GM19351 (cell line): Measurements from ENCODE around the gene ST8SIA1.

Source experiments
- ATAC-seq: cut with Tn5 transposase; IDR thresholded peaks from one replicate; pipeline ENCODE4 v1.9.1; 2021; ENCODE audit warnings: mild to moderate bottlenecking, moderate library complexity; ENCODE audit not compliant: unreplicated experiment

The ST8SIA1 gene

DNA sequence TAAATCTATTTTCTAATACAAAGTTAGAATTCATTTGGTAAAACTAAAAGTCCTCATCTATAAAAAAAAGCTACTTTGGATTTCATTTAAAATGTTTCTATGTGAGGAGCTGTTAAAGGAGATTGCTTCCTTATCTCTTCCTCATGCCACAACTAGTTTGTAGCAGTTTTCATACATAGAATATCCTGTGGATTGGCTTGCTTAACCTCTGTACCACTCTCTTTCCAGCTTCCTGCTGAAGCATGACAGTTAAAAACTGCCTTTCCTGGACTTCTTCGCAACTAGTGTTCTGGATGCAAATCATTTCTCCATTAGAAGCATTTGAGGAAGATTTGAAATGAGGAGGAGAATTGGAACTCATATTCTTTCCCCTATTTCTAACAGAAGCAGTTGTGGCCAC lies 49.6 kb downstream of the ST8SIA1 start:
- no peak for ATAC-seq

DNA sequence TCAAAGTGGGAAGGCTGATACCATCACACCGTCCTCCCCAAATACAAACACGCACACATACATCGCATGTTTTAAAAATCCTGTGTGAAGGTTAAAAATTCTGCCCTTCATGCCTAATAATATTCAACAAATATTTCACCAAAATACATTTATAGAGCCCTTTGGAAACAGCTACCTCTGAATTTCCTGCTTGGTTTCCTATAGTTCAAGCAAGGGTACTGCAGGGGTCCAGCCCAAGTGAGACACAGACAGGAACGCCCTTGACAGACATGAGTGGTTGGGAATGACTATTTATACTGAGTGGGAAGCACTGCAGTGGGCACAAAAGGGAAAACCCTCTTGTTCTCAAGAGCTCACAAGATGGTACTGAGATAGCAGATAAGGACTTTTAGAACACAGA lies 51.0 kb downstream of the ST8SIA1 start:
- no peak for ATAC-seq

DNA sequence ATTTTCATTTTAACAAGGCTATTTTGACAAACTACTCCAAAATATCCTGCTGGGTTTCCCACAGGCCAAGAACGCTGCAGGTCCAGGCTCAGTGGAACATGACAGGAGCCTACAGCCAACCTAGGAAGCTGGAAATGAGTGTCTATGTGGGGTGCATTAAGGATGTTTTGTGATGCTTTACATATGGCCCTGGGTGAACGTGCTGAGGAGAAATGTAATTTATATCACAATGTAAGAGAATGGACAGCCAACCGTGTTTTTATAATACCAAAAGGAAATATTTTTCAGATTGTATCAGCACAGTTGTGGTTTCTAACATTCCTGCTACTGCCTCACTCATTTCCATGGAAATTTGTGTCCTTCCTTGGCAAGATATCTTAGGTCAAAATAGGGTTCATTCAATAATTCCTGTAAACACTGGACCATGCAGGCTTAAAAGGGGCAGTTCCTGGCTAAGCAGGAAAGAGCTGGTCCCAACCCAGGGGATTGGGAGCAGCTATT lies 51.5 kb downstream of the ST8SIA1 start:
- no peak for ATAC-seq

DNA sequence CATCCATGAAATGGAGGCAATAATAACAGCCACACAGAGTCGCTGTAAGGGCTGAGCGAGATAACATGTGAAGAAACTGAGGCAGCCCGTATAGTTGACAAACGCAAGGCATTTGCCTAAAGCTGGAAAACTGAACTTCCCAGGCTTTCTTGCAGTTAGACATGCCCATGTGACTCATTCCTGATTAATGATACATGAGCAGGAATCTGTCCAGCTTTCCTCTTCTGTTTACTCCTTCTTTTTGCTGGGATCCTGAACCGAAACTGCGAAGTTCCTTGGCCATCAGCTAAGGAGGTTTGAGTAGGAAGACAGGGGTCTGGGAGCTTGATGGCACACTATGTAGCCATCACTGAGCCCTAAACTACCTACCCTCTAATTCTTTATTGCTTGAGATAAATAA lies 52.2 kb downstream of the ST8SIA1 start:
- ATAC-seq: no peak

DNA sequence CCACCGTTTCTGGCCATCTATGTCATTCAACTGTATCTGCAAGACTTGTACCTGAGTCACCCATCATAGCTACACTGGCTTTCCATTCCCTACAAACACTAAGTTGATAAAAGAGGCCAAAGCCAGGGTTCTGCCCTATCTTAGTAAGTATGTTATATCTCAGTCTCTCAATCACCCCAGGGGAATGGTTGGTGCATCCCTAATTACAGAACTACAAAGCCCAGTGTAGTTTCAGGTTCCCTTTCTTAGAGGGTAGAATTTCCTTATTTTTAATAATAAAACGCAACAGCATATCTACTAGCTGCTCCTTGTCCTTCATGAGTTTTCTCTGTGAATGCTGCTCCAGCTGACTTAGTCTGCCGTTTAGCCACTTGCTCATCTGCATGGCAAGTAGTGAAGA lies 57.6 kb downstream of the ST8SIA1 start:
- ATAC-seq: no peak

DNA sequence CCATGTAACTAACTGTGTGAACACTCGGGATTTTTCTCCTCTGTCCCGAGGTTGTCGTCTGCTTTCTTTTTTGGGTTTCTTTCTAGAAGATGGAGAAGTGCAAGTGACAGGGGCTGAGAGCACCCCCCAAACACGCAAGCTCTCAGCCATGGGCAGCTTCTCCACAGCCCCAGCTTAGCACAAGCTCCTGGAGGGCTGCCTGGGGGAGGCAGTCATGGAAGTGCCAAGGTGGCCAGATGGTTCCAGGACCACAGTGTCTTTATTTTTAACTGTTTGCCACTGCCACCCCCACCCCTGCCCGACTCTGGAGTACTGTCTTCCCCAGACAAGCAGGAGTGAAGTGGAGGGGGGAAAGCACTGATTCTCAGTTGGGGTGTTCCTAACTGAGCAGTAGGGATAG lies 58.2 kb downstream of the ST8SIA1 start:
- ATAC-seq: no peak

DNA sequence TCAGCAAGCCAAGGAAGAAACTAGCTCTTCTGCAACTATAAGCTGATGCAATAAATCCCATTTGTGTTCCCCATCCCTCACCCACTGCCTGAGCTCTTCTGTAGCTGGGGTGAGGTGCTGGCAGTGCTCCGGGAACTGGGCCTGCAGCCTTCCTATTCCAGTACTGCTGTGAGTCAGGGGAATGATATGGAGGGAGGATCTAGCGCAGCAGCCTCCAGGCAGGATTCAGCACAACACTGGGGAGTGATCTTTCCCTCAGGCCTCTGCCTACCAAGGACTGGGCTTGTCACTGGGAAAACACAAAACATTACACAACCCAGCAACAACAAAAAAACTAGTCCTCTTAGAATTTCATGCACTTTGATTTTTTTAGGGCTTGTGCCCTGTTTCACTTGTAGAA lies 58.7 kb downstream of the ST8SIA1 start:
- no peak for ATAC-seq

DNA sequence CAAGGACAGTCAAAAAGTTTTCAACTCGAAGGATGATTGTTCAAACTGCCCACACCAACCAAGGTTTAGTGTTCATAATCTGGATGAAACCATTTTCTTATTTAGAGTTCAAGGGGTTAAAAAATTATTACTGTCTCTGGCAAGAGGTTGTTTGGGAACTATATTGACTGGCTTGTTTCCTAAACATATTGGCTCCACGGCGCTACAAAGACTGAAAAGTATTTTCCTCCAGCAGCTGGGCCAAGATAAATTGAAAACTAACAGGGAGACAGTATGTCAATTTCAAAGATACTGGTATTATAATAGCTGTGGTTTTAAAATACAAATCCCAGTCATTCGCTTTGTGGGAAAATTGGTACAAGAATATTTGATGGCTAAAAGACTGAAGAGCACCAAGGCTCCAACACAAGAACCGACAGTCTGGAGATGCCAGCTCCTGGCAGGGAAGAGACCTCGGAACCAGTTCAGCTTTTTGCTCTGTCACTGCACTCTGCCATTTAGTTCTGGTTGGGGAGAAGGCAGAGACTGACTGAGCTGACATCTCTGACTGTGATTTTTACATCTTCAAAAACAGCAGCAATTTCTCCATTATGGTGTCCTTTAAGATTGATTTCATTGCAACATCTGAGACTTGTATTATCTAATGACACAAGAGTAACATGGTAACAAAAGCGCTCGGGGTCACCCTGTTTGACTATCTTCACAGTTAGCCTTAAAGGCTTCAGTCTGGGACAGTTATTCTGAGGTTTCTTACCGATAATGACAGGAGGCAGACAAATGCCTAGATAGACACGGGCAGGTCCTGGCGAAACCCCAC lies 62.0 kb downstream of the ST8SIA1 start:
- no peak for ATAC-seq

DNA sequence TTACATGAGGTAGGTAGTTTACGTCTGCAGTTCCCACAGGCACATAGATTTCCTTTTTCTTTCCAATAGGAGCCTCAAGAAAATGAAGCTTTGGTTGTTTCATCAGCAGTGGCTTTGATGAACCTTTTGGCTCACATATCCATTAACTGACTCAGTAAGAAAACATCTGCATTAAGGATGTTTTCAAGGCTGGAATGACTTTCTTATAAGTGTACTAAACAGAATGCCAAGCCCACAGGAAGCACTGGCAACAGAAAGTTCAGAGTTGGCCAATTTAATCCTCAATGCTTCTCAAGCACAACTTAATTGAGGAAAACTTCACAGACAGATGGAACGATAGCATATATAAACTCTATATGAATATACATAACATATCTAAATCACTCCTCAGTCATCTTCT lies 63.5 kb downstream of the ST8SIA1 start:
- ATAC-seq: no peak

DNA sequence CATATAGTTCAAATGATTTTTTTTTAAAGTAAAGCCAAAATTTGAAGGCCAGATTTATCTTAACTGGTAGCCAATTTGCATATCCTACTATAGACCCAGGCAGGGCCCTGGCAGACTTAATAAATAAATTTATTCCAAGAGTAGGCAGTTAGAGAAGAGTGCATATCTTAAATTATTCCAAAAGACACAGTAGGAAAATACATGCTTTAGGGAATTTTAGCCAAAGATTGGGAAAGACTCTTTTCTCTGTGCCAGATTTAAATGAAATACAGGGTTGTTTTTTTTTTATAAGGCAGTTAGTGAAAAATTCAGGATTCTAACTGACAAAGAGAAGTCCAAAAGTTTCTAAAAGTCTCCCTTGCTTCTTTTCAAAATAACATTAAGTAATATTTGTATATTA lies 65.5 kb downstream of the ST8SIA1 start:
- ATAC-seq: no peak

DNA sequence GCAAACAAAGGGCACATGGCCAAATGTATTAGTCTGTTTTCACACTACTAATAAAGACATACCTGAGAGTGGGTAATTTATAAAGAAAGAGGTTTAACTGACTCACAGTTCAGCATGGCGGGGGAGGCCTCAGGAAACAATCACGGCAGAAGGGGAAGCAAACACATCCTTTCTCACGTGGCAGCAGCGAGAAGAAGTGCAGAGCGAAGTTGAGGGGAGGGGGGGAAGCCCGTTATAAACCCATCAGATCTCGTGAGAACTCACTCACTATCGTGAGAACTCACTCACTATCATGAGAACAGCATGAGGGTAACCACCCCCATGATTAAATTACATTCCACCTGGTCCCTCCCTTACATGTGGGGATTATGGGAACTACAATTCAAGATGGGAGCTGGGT lies 66.1 kb downstream of the ST8SIA1 start:
- no peak for ATAC-seq

DNA sequence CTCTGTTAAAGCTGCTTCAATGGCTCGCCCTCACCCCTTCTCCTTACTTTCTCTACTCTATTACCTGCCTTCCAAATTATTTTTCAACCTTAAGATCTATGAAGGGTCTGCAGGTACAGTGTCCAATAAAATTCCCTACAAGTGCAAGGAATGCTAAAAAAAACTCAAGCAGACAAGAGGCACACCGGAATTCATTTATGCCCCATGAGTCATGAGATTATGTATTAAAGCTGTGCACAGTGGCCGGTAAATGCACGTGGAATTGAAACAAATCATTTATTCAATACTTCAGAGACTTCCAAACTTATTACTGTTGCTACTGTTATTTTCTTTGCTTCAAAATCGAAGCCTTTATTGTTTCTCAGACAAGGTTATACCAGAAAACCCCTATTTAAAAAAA lies 68.4 kb downstream of the ST8SIA1 start:
- ATAC-seq: no peak

DNA sequence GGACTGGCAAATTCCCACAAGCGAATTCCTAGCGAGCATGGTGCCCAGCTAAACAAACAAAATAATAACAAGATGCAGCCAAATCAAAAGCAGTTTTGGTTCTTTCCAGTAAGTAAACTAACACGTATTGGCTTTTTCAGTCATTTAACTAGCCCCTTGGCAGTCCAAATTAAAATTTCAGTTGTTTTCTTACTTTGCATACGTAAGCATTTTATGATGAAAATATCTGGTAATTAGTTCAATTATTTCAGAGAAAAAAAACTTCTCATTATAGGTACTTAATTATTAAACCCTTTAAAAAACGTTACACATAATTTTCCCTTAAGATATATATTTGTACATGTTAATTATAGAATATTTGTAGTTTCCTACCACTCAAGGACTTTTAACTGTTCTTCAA lies 70.1 kb downstream of the ST8SIA1 start:
- ATAC-seq: no peak

DNA sequence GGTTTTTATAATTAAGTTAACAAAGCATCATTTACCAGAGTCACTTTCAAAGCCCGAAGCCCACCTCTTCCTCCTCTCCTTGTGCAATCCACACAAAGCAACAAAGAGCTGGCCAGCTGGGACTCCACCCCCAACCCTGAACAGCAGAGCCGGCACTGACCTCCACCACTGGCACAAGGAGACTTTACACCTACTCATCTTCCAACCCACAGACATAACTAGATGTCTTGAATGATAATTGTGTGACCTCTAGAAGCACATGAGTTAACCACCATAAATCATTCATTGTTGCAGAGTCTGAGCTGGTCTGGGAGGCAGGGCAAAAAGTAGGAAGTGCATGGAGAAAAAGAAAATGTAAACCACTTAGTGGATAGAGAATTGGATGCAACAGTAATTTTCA lies 72.2 kb downstream of the ST8SIA1 start:
- no peak for ATAC-seq

DNA sequence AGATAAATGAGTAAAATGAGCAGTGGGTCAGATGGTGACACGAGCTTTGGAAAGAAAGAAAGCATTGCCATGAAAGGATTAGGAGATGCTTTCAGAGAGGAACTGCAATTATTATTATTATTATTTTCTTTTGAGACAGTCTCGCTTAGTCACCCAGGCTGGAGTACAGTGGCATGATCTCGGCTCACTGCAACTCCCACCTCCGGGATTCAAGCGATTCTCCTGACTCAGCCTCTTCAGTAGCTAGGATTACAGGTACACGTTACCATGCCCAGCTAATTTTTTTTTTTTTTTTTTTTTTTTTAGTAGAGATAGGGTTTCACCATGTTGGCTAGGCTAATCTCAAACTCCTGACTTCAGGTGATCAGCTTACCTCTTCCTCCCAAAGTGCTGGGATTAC lies 77.4 kb downstream of the ST8SIA1 start:
- no peak for ATAC-seq

DNA sequence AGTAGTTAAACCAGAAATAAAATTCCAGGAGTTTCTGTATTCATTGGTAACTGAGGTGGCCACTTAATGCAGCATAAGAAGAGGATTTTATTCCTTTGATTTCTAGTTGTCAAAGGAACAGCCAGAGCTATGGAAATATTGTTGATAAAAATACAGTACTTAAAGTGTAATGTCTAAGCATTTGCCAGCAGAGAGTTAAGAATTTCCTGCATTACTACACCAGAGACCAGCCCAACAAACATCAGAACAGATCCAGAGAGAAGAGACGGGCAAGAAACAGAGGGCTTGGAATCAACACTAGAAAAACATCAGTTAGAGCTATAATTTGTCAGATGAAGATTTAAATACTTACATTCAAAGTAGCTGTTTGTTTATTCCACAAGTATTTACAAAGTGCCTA lies 77.9 kb downstream of the ST8SIA1 start:
- no peak for ATAC-seq

DNA sequence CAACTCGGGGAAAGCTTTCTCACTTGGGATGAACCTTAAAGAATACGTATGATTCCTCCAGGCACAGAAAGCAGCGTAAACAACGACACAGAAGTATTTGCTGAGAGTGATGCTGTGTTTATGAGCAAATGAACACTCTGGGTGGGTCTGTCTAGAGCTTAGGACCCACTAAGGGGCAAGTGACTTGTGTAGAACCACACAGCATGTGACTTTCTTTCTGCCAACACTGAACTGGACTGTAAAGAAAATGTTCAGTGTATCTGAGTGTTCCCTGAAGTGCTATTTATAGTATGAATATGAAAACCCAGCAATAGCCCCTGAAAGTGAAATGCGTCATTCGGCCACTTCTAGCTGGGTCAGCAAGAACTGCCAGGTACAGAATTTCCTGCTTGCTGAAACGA lies 78.5 kb downstream of the ST8SIA1 start:
- ATAC-seq: no peak

DNA sequence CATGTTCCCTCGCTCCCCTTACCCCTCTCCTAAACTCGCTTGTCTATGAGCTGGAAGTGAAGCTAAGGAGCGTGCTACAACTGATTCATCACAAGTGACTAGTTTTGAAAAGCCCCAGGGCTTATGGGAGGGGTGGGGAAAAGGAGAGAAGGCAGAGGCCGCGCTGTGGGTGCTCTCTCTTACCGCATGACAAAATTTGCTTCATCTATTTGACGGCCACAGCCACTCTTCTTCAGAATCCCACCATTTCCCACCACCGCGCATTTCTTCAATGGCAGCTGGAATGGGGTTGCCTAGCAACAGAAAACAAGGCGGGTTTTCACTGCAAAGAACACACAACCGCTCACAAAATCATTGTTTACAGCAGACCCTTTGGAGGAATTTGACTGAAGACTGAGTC lies 79.4 kb downstream of the ST8SIA1 start:
- ATAC-seq: no peak

DNA sequence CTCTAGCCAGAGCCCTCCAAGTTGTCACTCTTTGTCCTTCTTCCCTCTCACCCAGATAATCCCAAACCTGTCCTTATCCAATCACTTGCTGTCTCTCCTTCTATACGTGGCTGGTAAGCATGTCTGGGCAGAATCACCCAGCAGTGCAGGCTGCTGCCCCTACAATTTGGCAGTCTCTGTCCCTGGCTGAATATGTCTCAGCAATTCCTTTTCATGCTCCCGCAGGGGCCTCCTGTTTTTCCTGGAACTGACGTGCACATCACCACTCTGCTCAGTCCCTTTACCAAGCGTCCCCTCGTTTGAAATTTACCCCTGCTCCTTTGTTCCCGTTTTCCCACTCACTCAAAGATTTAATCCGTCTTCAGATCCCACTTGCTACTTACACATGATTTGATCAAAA lies 80.0 kb downstream of the ST8SIA1 start:
- ATAC-seq: no peak

DNA sequence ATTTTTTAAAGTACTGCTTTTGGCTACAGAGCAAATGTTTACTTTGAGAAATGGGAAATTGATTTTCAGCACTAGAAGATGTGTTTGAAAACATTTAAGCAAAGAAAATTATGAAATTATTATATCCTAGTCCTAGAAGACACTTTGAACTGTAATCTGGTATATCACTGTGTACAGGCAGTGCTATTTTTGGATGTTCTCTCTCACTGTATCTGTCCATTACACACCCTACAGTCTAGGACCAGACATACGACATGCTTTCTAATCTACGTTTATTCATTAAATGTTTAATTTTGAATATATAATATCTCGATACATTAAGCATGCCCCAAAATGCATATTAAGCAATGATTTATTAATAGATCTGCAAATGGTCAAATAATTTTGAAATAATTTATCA lies 82.5 kb downstream of the ST8SIA1 start:
- ATAC-seq: no peak

DNA sequence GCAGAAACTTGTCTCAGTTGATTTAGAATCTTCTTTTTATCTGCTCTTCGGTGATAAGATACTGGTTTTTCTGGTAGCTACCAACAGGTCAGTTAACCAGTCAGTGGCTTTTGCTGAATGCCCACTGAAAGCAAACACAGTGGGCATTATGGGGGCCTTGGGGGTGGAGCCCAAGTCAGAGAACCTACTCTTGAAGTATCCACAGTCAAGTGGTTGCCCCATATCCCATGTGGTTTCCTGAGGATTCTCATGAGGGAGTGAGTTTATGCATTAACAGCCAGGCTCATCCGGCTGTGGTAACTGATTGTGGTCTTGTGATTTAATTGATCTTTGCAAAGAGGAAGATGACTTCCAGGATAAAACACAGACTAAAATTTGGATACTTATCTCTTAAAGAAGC lies 83.7 kb downstream of the ST8SIA1 start:
- no peak for ATAC-seq

DNA sequence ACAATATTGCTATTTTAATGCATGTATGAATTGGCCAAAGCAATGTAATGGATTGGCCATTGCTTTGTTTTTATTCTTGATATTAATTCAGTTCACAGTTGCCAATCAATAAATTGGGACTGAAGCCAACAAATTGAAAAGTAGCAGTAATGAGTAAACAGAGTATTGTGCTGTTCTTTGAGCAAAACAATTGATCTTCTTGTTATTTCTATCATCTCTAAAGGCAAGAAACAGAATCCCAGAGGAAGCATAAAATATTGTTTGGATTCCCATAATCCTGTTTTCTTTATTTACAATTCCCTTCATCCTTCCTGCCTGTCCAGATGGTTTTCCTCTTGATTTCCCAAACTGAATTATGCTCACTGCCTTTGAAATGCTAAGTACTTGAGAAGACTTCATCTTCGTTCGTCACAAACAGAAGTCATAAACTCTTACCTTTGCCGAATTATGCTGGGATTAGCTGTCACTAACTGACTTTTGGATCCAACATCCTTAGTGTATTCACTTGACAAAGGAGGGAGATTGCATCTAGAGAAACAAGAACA lies 85.9 kb downstream of the ST8SIA1 start:
- no peak for ATAC-seq

DNA sequence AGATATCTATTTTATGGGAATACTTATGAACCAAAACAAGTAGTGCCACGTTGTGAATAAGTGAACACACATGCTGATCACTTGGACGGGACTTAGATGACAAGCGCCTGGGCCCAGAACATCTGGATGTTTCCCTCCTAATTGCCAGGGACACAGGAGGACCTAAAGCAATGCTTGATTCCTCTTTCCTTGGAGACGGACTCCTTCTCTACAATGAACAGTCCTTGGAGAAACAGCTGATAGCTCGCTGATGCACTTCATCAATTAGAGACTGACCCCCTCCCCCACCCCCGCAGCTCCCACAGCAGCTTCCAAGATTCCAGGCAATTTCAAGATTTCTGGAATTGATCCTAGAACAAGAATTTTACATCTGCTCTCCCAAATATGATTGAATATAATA lies 86.4 kb downstream of the ST8SIA1 start:
- no peak for ATAC-seq
